Activated T-cell treated with anti-CD3 and anti-CD28 coated beads, Interleukin-2, amount 50 U/mL, for 72 hours (primary cell): ENCODE results near the gene AP5S1. TPM values are rescaled to one million over a fixed set of nuclear protein-coding genes. Genes with fewer than 3 reads are reported as not detected.
"Not testable (repeated sequence)": the region's sequence is repeated elsewhere in the genome, so short reads cannot be mapped to it uniquely, and the experiment has no call there.

Experiments
- ATAC-seq, 2 donors: fragments of 150-1000 bp; cut with Tn5 transposase; replicated peaks in 1 of 2; 2 replicates each; pipeline ENCODE4 v1.10.0; 2021; ENCODE audit warnings: moderate library complexity in 2 of 2, mild to moderate bottlenecking in 1 of 2
- DNase-seq, 2 donors: peaks; one replicate each; pipeline ENCODE4 v3.0.0; 2021 to 2022; ENCODE audit warnings: mixed read lengths in 1 of 2
- H3K27ac Mint-ChIP-seq: one replicate; pipeline ENCODE4 v1.8.0; 2022; ENCODE audit warnings: mild to moderate bottlenecking, moderate library complexity, mixed read lengths
- H3K27me3 Mint-ChIP-seq: one replicate; pipeline ENCODE4 v1.8.0; 2022; ENCODE audit warnings: low read depth, mixed read lengths
- H3K36me3 Mint-ChIP-seq, 2 donors: one replicate each; pipeline ENCODE4 v1.8.0; 2022; ENCODE audit warnings: mixed read lengths in 2 of 2, mild to moderate bottlenecking in 1 of 2; ENCODE audit not compliant: insufficient read depth in 2 of 2
- H3K4me1 Mint-ChIP-seq: one replicate; pipeline ENCODE4 v1.8.0; 2022; ENCODE audit warnings: low read depth, mixed read lengths
- H3K4me3 Mint-ChIP-seq, 2 donors: one replicate each; pipeline ENCODE4 v1.8.0; 2022; ENCODE audit warnings: mild to moderate bottlenecking in 2 of 2, mixed read lengths in 2 of 2, moderate library complexity in 2 of 2
- H3K9me3 Mint-ChIP-seq, 2 donors: one replicate each; pipeline ENCODE4 v1.8.0; 2022; ENCODE audit warnings: mixed read lengths in 2 of 2
- total RNA-seq, 2 donors: library from RNA; stranded (reverse); gene quantifications; one replicate each; pipeline ENCODE4 v1.2.3, GENCODE V29; 2022

AP5S1 gene
- total RNA-seq, 2 donors from 2014 or later: 10.3 to 13.7 TPM

GRCh38 chr20:3821996-3822395 lies 1.6 kb downstream of the AP5S1 start:
- peaks cover 36% of the 10 kb centered on the region for H3K4me1 Mint-ChIP-seq
- H3K9me3 Mint-ChIP-seq: no peaks in the 10 kb centered on the region
- no peaks in the 10 kb centered on the region for H3K36me3 Mint-ChIP-seq
- ATAC-seq (no peak), DNase-seq (no peak)
- peak overlapping the region; percentile 97 for H3K27ac Mint-ChIP-seq
- peak overlapping the region; percentile 82 to 93 for H3K4me3 Mint-ChIP-seq
- H3K27me3 Mint-ChIP-seq: no peaks in the 10 kb centered on the region

- Mint-ChIP-seq H3K9me3 (no peaks in the 10 kb centered on the region), H3K4me3 (no peak overlapping the region), H3K4me1 (peaks cover 25% of the 10 kb centered on the region), H3K27me3 (no peaks in the 10 kb centered on the region), H3K27ac (no peak overlapping the region), H3K36me3 (no peaks in the 10 kb centered on the region)
- ATAC-seq: no peak
- no peak for DNase-seq
These were observed 3.5 kb downstream of the AP5S1 start for GRCh38 chr20:3823881-3824280.

GRCh38 chr20:3825526-3825925 lies 5.2 kb downstream of the AP5S1 start:
- Mint-ChIP-seq H3K27ac (no peak overlapping the region), H3K36me3 (no peaks in the 10 kb centered on the region), H3K27me3 (no peaks in the 10 kb centered on the region), H3K9me3 (no peaks in the 10 kb centered on the region), H3K4me3 (no peak overlapping the region), H3K4me1 (peaks cover 14% of the 10 kb centered on the region)
- DNase-seq (no peak), ATAC-seq (no peak)

GRCh38 chr20:3826420-3826819 lies 6.1 kb downstream of the AP5S1 start:
- peaks cover 6% of the 10 kb centered on the region for H3K4me1 Mint-ChIP-seq
- no peaks in the 10 kb centered on the region for H3K27me3 Mint-ChIP-seq
- DNase-seq: no peak
- no peak for ATAC-seq
- H3K4me3 Mint-ChIP-seq: no peak overlapping the region
- H3K9me3 Mint-ChIP-seq: no peaks in the 10 kb centered on the region
- H3K27ac Mint-ChIP-seq: no peak overlapping the region
- no peaks in the 10 kb centered on the region for H3K36me3 Mint-ChIP-seq

GRCh38 chr20:3828798-3829197 lies 8.5 kb downstream of the AP5S1 start:
- Mint-ChIP-seq H3K9me3 (no peaks in the 10 kb centered on the region), H3K27me3 (no peaks in the 10 kb centered on the region), H3K4me1 (no peaks in the 10 kb centered on the region), H3K4me3 (no peak overlapping the region), H3K27ac (no peak overlapping the region), H3K36me3 (no peaks in the 10 kb centered on the region)
- DNase-seq (no peak), ATAC-seq (no peak)

- H3K4me1 Mint-ChIP-seq, H3K36me3 Mint-ChIP-seq, H3K27me3 Mint-ChIP-seq, H3K4me3 Mint-ChIP-seq, DNase-seq, H3K27ac Mint-ChIP-seq, ATAC-seq, H3K9me3 Mint-ChIP-seq: not testable (repeated sequence)
These were observed 9.5 kb downstream of the AP5S1 start for GRCh38 chr20:3829891-3830290.

GRCh38 chr20:3836132-3836531 lies 15.8 kb downstream of the AP5S1 start:
- DNase-seq: no peak
- Mint-ChIP-seq H3K36me3 (peaks cover 0 to 2% of the 10 kb centered on the region in 2 donors), H3K27me3 (no peaks in the 10 kb centered on the region), H3K4me1 (peaks cover 10% of the 10 kb centered on the region), H3K27ac (no peak overlapping the region), H3K4me3 (no peak overlapping the region), H3K9me3 (no peaks in the 10 kb centered on the region)
- no peak for ATAC-seq

- peaks cover 10% of the 10 kb centered on the region for H3K4me1 Mint-ChIP-seq
- no peak overlapping the region for H3K27ac Mint-ChIP-seq
- no peaks in the 10 kb centered on the region for H3K9me3 Mint-ChIP-seq
- no peak overlapping the region for H3K4me3 Mint-ChIP-seq
- DNase-seq (no peak), ATAC-seq (no peak)
- no peaks in the 10 kb centered on the region for H3K27me3 Mint-ChIP-seq
- peaks cover 0 to 2% of the 10 kb centered on the region in 2 donors for H3K36me3 Mint-ChIP-seq
These were observed 19.0 kb downstream of the AP5S1 start for GRCh38 chr20:3839328-3839727.

GRCh38 chr20:3840201-3840600 lies 19.9 kb downstream of the AP5S1 start:
- H3K4me3 Mint-ChIP-seq, H3K9me3 Mint-ChIP-seq, H3K27me3 Mint-ChIP-seq, H3K27ac Mint-ChIP-seq, ATAC-seq, H3K36me3 Mint-ChIP-seq, DNase-seq: not testable (repeated sequence)
- peaks cover 17% of the 10 kb centered on the region for H3K4me1 Mint-ChIP-seq

- Mint-ChIP-seq H3K27me3 (no peaks in the 10 kb centered on the region), H3K9me3 (no peaks in the 10 kb centered on the region), H3K36me3 (peaks cover 0 to 3% of the 10 kb centered on the region in 2 donors), H3K27ac (no peak overlapping the region), H3K4me1 (peaks cover 25% of the 10 kb centered on the region), H3K4me3 (no peak overlapping the region)
- DNase-seq (no peak), ATAC-seq (no peak)
These were observed 22.1 kb downstream of the AP5S1 start for GRCh38 chr20:3842348-3842930.

- Mint-ChIP-seq H3K36me3 (peaks cover 0 to 3% of the 10 kb centered on the region in 2 donors), H3K4me3 (no peak overlapping the region), H3K27me3 (no peaks in the 10 kb centered on the region), H3K9me3 (no peaks in the 10 kb centered on the region), H3K4me1 (peaks cover 35% of the 10 kb centered on the region), H3K27ac (no peak overlapping the region)
- ATAC-seq: no peak
- DNase-seq: no peak
These were observed 23.1 kb downstream of the AP5S1 start for GRCh38 chr20:3843490-3843889.

GRCh38 chr20:3843990-3844619 lies 23.8 kb downstream of the AP5S1 start:
- peaks cover 38% of the 10 kb centered on the region for H3K4me1 Mint-ChIP-seq
- not testable (repeated sequence) for H3K36me3 Mint-ChIP-seq

GRCh38 chr20:3846378-3846739 lies 26.0 kb downstream of the AP5S1 start:
- Mint-ChIP-seq H3K27me3 (no peaks in the 10 kb centered on the region), H3K4me3 (peak overlapping the region; percentile 90 to 95), H3K27ac (peak overlapping the region; percentile 90), H3K36me3 (peaks cover 0 to 1% of the 10 kb centered on the region in 2 donors), H3K4me1 (peaks cover 39% of the 10 kb centered on the region), H3K9me3 (no peaks in the 10 kb centered on the region)
- no peak for ATAC-seq
- no peak for DNase-seq

More at GRCh38 chr20:3843990-3844619, 23.8 kb downstream of the AP5S1 start:
- not testable (repeated sequence) for DNase-seq, ATAC-seq, H3K4me3 Mint-ChIP-seq, H3K9me3 Mint-ChIP-seq, H3K27me3 Mint-ChIP-seq, H3K27ac Mint-ChIP-seq
